A673 (cell line): ENCODE results near the gene RASGEF1C.

Experiments
- CTCF ChIP-seq: fragments of 300-800, 200-600 bp; sonication (generic); conservative IDR thresholded peaks from 2 replicates; pipeline ENCODE4 v1.5.1; 2017; ENCODE audit warnings: low read depth, mild to moderate bottlenecking, antibody characterized with exemption, low read length, moderate library complexity, mixed read lengths
- EZH2 ChIP-seq: fragments of 200-600 bp; sonication (generic); IDR thresholded peaks from 2 replicates; pipeline ENCODE4 v1.6.1; 2017; ENCODE audit warnings: borderline replicate concordance, low read depth, mild to moderate bottlenecking, mixed read lengths, antibody characterized with exemption, low read length; ENCODE audit not compliant: poor library complexity, severe bottlenecking

GRCh38 chr5:180100621-180101450 lies 108.2 kb downstream of the RASGEF1C start:
- TF ChIP-seq CTCF: no peak
- TF ChIP-seq EZH2: no peak
